Measurements from ENCODE around the gene RAB5IF. TPM values are rescaled to one million over a fixed set of nuclear protein-coding genes. Genes with fewer than 3 reads are reported as not detected.
A peak's percentile ranks its signal among the peaks of the same experiment; 100 is the strongest.

Gene RAB5IF
- total RNA-seq, 2 experiments from 2014 or later, result 62.6 to 74.8 TPM

- Histone ChIP-seq H3K4me1 (ENCODE audit: insufficient read depth, low read length) (peaks cover 29% of the 10 kb centered on the region), H3K4me3 (ENCODE audit: low read length) (no peak overlapping the region), H3K27ac (ENCODE audit: low read depth in 1 of 2, low read length in 2 of 2) (peak overlapping the region in 1 of 2 donors; percentile 7), H3K27me3 (ENCODE audit: control insufficient read depth in 1 of 2, insufficient read depth in 2 of 2, low read length in 2 of 2) (no peaks in the 10 kb centered on the region), H3K36me3 (ENCODE audit: insufficient read depth, low read length) (peaks cover 43% of the 10 kb centered on the region), H3K9me3 (ENCODE audit: control insufficient read depth in 1 of 2, insufficient read depth in 1 of 2, low read length in 2 of 2) (no peaks in the 10 kb centered on the region)
- TF ChIP-seq CTCF (IDR thresholded peaks at IDR 0.05), result no peak
- intact Hi-C loops (cut with DNase I, micrococcal nuclease), result no loop called here
- POLR2A ChIA-PET, result interaction anchor here (1.5 kb wide), 1 partner anchor 16 kb away, joined by 3 read pairs; no protein-coding TSS in a partner anchor
- H3K4me1 Mint-ChIP-seq (ENCODE audit: low read depth), result peaks cover 34% of the 10 kb centered on the region
- CTCF ChIA-PET, result interaction anchor here (1.2 kb wide), 1 partner anchor 25 kb away, joined by 4 read pairs; the partner anchor contains the start of gene RAB5IF
- H3K4me3 Mint-ChIP-seq, result peak overlapping the region; percentile 50
- no peaks in the 10 kb centered on the region for H3K9me3 Mint-ChIP-seq
- peak overlapping the region; percentile 63 for H3K27ac Mint-ChIP-seq
- DNase-seq, result no peak
- H3K27me3 Mint-ChIP-seq, result no peaks in the 10 kb centered on the region
- no peak for ATAC-seq (ENCODE audit: poor library complexity)
- H3K36me3 Mint-ChIP-seq (ENCODE audit: low read depth), result peaks cover 59% of the 10 kb centered on the region
Measured at GRCh38 chr20:36579996-36580545, 25.5 kb upstream of the RAB5IF start.

- intact Hi-C loops (cut with DNase I, micrococcal nuclease), result no loop called here
- H3K36me3 ChIP-seq (ENCODE audit: insufficient read depth, low read length), result peaks cover 56% of the 10 kb centered on the region
- Mint-ChIP-seq H3K27ac (peak overlapping the region; percentile 77), H3K4me1 (ENCODE audit: low read depth) (peaks cover 23% of the 10 kb centered on the region), H3K36me3 (ENCODE audit: low read depth) (peaks cover 60% of the 10 kb centered on the region), H3K4me3 (peak overlapping the region; percentile 17), H3K27me3 (no peaks in the 10 kb centered on the region), H3K9me3 (no peaks in the 10 kb centered on the region)
- ATAC-seq (ENCODE audit: poor library complexity) (peak; percentile 84), DNase-seq (peak in 3 of 14 experiments; percentile 26 to 56 (median 36))
- peak overlapping the region in 1 of 2 donors; percentile 38 for H3K27ac ChIP-seq (ENCODE audit: low read depth in 1 of 2, low read length in 2 of 2)
- no peak overlapping the region for H3K4me3 ChIP-seq (ENCODE audit: low read length)
- no peak for TF ChIP-seq CTCF (IDR thresholded peaks at IDR 0.05)
- POLR2A ChIA-PET, result interaction anchor here (0.6 kb wide), 1 partner anchor 10 kb away, joined by 3 read pairs; no protein-coding TSS in a partner anchor
- peaks cover 18% of the 10 kb centered on the region for H3K4me1 ChIP-seq (ENCODE audit: insufficient read depth, low read length)
- H3K27me3 ChIP-seq (ENCODE audit: control insufficient read depth in 1 of 2, insufficient read depth in 2 of 2, low read length in 2 of 2), result no peaks in the 10 kb centered on the region
- no peaks in the 10 kb centered on the region for H3K9me3 ChIP-seq (ENCODE audit: control insufficient read depth in 1 of 2, insufficient read depth in 1 of 2, low read length in 2 of 2)
- CTCF ChIA-PET, result no interaction called here
Measured at GRCh38 chr20:36582322-36582721, 23.3 kb upstream of the RAB5IF start.

- intact Hi-C loops (cut with DNase I, micrococcal nuclease), result no loop called here
- Mint-ChIP-seq H3K4me1 (ENCODE audit: low read depth) (peaks cover 28% of the 10 kb centered on the region), H3K27me3 (no peaks in the 10 kb centered on the region), H3K36me3 (ENCODE audit: low read depth) (peaks cover 65% of the 10 kb centered on the region), H3K27ac (peak overlapping the region; percentile 77), H3K4me3 (no peak overlapping the region), H3K9me3 (no peaks in the 10 kb centered on the region)
- DNase-seq (no peak), ATAC-seq (ENCODE audit: poor library complexity) (no peak)
- Histone ChIP-seq H3K9me3 (ENCODE audit: control insufficient read depth in 1 of 2, insufficient read depth in 1 of 2, low read length in 2 of 2) (no peaks in the 10 kb centered on the region), H3K27ac (ENCODE audit: low read depth in 1 of 2, low read length in 2 of 2) (peak overlapping the region in 1 of 2 donors; percentile 38), H3K36me3 (ENCODE audit: insufficient read depth, low read length) (peaks cover 57% of the 10 kb centered on the region), H3K27me3 (ENCODE audit: control insufficient read depth in 1 of 2, insufficient read depth in 2 of 2, low read length in 2 of 2) (no peaks in the 10 kb centered on the region), H3K4me1 (ENCODE audit: insufficient read depth, low read length) (peaks cover 21% of the 10 kb centered on the region), H3K4me3 (ENCODE audit: low read length) (no peak overlapping the region)
- ChIA-PET CTCF (no interaction called here), POLR2A (interaction anchor here (0.6 kb wide), 1 partner anchor 11 kb away, joined by 3 read pairs; no protein-coding TSS in a partner anchor)
- TF ChIP-seq CTCF (IDR thresholded peaks at IDR 0.05), result no peak
Measured at GRCh38 chr20:36582821-36583220, 22.8 kb upstream of the RAB5IF start.
